OCI-LY1 (cell line): Measurements from ENCODE around the gene PPM1B.

Experiments used
- H2AFZ ChIP-seq: fragments of 200-600 bp; sonication (generic), shearing (Covaris generic); 2 replicates; pipeline ENCODE4 v1.6.0; 2014; ENCODE audit warnings: antibody characterized with exemption, mild to moderate bottlenecking, low read length
- H3F3A ChIP-seq: fragments of 200-600 bp; sonication (generic), shearing (Covaris generic); 2 replicates; pipeline ENCODE4 v1.6.0; 2014; ENCODE audit warnings: mild to moderate bottlenecking, antibody characterized with exemption, low read length, moderate library complexity; ENCODE audit not compliant: insufficient read depth
- H3K27ac ChIP-seq: fragments of 200-600 bp; sonication (generic); 2 replicates; pipeline ENCODE4 v1.5.1; 2014; ENCODE audit warnings: low read length, mixed run types, mild to moderate bottlenecking, low read depth; ENCODE audit not compliant: poor library complexity, severe bottlenecking
- H3K27me3 ChIP-seq: fragments of 200-600 bp; sonication (generic); 2 replicates; pipeline ENCODE4 v1.6.0; 2014; ENCODE audit warnings: antibody characterized with exemption, mild to moderate bottlenecking, low read length, moderate library complexity; ENCODE audit not compliant: insufficient read depth
- H3K36me3 ChIP-seq: fragments of 200-600 bp; sonication (generic); 2 replicates; pipeline ENCODE4 v1.6.1; 2014; ENCODE audit warnings: mild to moderate bottlenecking, antibody characterized with exemption, low read length, moderate library complexity, mixed read lengths; ENCODE audit not compliant: insufficient read depth
- H3K4me1 ChIP-seq: fragments of 200-600 bp; sonication (generic); 2 replicates; pipeline ENCODE4 v1.5.1; 2014; ENCODE audit warnings: mild to moderate bottlenecking, low read length, moderate library complexity; ENCODE audit not compliant: insufficient read depth, severe bottlenecking
- H3K4me2 ChIP-seq: fragments of 200-600 bp; sonication (generic), shearing (Covaris generic); 2 replicates; pipeline ENCODE4 v1.6.1; 2014; ENCODE audit warnings: low read length
- H3K4me3 ChIP-seq: fragments of 200-600 bp; sonication (generic); 2 replicates; pipeline ENCODE4 v1.5.1; 2014; ENCODE audit warnings: low read length, low read depth, mild to moderate bottlenecking, mixed read lengths; ENCODE audit not compliant: poor library complexity, severe bottlenecking
- H3K79me2 ChIP-seq: fragments of 200-600 bp; shearing (Covaris generic); 2 replicates; pipeline ENCODE4 v1.6.1; 2016; ENCODE audit warnings: mixed run types, low read length, mixed read lengths; ENCODE audit not compliant: insufficient read depth
- H3K9ac ChIP-seq: fragments of 200-600 bp; sonication (generic), shearing (Covaris generic); 2 replicates; pipeline ENCODE4 v1.6.1; 2014; ENCODE audit warnings: mild to moderate bottlenecking, low read length, mixed read lengths
- H3K9me2 ChIP-seq: fragments of 200-600 bp; sonication (generic), shearing (Covaris generic); 2 replicates; pipeline ENCODE4 v1.6.1; 2014; ENCODE audit warnings: low read depth, mild to moderate bottlenecking, low read length, mixed read lengths
- H3K9me3 ChIP-seq: fragments of 200-600 bp; shearing (Covaris generic); 2 replicates; pipeline ENCODE4 v1.6.1; 2014; ENCODE audit warnings: low read length, mixed read lengths
- H4K20me1 ChIP-seq: fragments of 200-600 bp; sonication (generic), shearing (Covaris generic); 2 replicates; pipeline ENCODE4 v1.6.0; 2016; ENCODE audit warnings: mild to moderate bottlenecking, low read length; ENCODE audit not compliant: insufficient read depth
- CTCF ChIP-seq: fragments of 200-600 bp; sonication (generic), shearing (Covaris generic); IDR thresholded peaks from 2 replicates; pipeline ENCODE4 v1.5.1; 2017; ENCODE audit warnings: mild to moderate bottlenecking, antibody characterized with exemption, low read length, moderate library complexity, mixed read lengths
- EZH2 ChIP-seq: fragments of 200-600 bp; sonication (generic), shearing (Covaris generic); IDR thresholded peaks from 2 replicates; pipeline ENCODE4 v1.8.0; 2017; ENCODE audit warnings: borderline replicate concordance, mixed run types, mild to moderate bottlenecking, antibody characterized with exemption, low read length, moderate library complexity, mixed read lengths

PPM1B gene

GRCh38 chr2:44163777-44164176, 4.9 kb upstream of the PPM1B start:
- Histone ChIP-seq H3K27ac (no peak overlapping the region), H2AFZ (no peak overlapping the region), H3K4me2 (no peak overlapping the region), H3K79me2 (no peaks in the 10 kb centered on the region), H3F3A (no peaks in the 10 kb centered on the region), H3K27me3 (no peaks in the 10 kb centered on the region), H4K20me1 (no peaks in the 10 kb centered on the region), H3K9ac (no peak overlapping the region), H3K9me3 (0 out of 2 replicates have a peak, but pooled peaks cover 3% of the 10 kb centered on the region), H3K9me2 (no peaks in the 10 kb centered on the region), H3K4me3 (no peak overlapping the region), H3K36me3 (no peaks in the 10 kb centered on the region), H3K4me1 (peaks cover 7% of the 10 kb centered on the region)
- TF ChIP-seq CTCF = no peak

GRCh38 chr2:44164617-44165016, 4.1 kb upstream of the PPM1B start:
- Histone ChIP-seq H3F3A (no peaks in the 10 kb centered on the region), H3K9me3 (0 out of 2 replicates have a peak, but pooled peaks cover 3% of the 10 kb centered on the region), H2AFZ (no peak overlapping the region)

GRCh38 chr2:44166096-44166495, 2.6 kb upstream of the PPM1B start:
- Histone ChIP-seq H3K27ac (no peak overlapping the region), H3K9ac (no peak overlapping the region), H4K20me1 (no peaks in the 10 kb centered on the region), H2AFZ (no peak overlapping the region), H3K4me2 (no peak overlapping the region), H3F3A (no peaks in the 10 kb centered on the region), H3K4me3 (no peak overlapping the region), H3K4me1 (peaks cover 16% of the 10 kb centered on the region), H3K9me3 (0 out of 2 replicates have a peak, but pooled peaks cover 3% of the 10 kb centered on the region), H3K27me3 (no peaks in the 10 kb centered on the region), H3K79me2 (peaks cover 19% of the 10 kb centered on the region), H3K36me3 (no peaks in the 10 kb centered on the region), H3K9me2 (no peaks in the 10 kb centered on the region)
- TF ChIP-seq CTCF = no peak
- TF ChIP-seq EZH2 = no peak

More at GRCh38 chr2:44164617-44165016, 4.1 kb upstream of the PPM1B start:
- Histone ChIP-seq H3K9me2 (no peaks in the 10 kb centered on the region), H4K20me1 (no peaks in the 10 kb centered on the region), H3K4me3 (no peak overlapping the region), H3K4me2 (no peak overlapping the region), H3K27ac (no peak overlapping the region), H3K4me1 (peaks cover 7% of the 10 kb centered on the region), H3K36me3 (no peaks in the 10 kb centered on the region), H3K79me2 (peaks cover 4% of the 10 kb centered on the region), H3K9ac (no peak overlapping the region), H3K27me3 (no peaks in the 10 kb centered on the region)
- TF ChIP-seq EZH2 (no peak), CTCF (no peak)
